ENCODE measurements around the gene PGM3.

The PGM3 gene

DNA sequence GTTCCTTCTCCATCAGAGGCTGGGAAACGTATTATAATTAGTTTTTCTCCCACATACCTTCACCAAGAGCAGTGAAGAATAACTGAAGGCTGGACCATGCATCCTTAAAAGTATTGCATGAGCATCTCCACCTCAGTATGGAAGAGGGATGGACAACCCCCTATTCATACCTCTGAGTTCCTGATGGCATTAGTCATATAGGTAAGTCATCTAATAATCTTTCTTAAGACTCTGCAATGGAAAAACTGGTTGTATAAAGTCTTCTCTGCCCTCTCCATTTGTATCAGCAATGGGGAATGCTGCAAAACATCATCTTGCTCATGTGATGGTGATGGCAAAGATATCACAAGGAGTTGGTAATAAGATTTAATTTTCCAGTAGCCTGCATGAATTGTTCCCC, 24.5 kb downstream of the PGM3 start:
- Histone ChIP-seq H3K27me3 (ENCODE audit: insufficient read depth, poor library complexity, severe bottlenecking) (no peaks in the 10 kb centered on the region), H3K27ac (replicated peaks) (no peak overlapping the region), H3K4me3 (replicated peaks; ENCODE audit: insufficient read depth, low read length) (no peak overlapping the region)
- TF ChIP-seq, protein P1, sequence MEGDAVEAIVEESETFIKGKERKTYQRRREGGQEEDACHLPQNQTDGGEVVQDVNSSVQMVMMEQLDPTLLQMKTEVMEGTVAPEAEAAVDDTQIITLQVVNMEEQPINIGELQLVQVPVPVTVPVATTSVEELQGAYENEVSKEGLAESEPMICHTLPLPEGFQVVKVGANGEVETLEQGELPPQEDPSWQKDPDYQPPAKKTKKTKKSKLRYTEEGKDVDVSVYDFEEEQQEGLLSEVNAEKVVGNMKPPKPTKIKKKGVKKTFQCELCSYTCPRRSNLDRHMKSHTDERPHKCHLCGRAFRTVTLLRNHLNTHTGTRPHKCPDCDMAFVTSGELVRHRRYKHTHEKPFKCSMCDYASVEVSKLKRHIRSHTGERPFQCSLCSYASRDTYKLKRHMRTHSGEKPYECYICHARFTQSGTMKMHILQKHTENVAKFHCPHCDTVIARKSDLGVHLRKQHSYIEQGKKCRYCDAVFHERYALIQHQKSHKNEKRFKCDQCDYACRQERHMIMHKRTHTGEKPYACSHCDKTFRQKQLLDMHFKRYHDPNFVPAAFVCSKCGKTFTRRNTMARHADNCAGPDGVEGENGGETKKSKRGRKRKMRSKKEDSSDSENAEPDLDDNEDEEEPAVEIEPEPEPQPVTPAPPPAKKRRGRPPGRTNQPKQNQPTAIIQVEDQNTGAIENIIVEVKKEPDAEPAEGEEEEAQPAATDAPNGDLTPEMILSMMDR (IDR thresholded peaks at IDR 0.05; ENCODE audit: insufficient read depth, low read length) = no peak
- TF ChIP-seq POLR2AphosphoS5 (IDR thresholded peaks at IDR 0.05; ENCODE audit: low read depth) (no peak), SPI1 (IDR thresholded peaks at IDR 0.05; ENCODE audit: borderline replicate concordance, low read depth) (no peak), GABPA (IDR thresholded peaks at IDR 0.05; ENCODE audit: low read depth) (no peak)
- TF ChIP-seq, protein P2, sequence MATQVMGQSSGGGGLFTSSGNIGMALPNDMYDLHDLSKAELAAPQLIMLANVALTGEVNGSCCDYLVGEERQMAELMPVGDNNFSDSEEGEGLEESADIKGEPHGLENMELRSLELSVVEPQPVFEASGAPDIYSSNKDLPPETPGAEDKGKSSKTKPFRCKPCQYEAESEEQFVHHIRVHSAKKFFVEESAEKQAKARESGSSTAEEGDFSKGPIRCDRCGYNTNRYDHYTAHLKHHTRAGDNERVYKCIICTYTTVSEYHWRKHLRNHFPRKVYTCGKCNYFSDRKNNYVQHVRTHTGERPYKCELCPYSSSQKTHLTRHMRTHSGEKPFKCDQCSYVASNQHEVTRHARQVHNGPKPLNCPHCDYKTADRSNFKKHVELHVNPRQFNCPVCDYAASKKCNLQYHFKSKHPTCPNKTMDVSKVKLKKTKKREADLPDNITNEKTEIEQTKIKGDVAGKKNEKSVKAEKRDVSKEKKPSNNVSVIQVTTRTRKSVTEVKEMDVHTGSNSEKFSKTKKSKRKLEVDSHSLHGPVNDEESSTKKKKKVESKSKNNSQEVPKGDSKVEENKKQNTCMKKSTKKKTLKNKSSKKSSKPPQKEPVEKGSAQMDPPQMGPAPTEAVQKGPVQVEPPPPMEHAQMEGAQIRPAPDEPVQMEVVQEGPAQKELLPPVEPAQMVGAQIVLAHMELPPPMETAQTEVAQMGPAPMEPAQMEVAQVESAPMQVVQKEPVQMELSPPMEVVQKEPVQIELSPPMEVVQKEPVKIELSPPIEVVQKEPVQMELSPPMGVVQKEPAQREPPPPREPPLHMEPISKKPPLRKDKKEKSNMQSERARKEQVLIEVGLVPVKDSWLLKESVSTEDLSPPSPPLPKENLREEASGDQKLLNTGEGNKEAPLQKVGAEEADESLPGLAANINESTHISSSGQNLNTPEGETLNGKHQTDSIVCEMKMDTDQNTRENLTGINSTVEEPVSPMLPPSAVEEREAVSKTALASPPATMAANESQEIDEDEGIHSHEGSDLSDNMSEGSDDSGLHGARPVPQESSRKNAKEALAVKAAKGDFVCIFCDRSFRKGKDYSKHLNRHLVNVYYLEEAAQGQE (IDR thresholded peaks at IDR 0.05; ENCODE audit: insufficient replicate concordance, low read depth) = no peak
- DNase-seq (ENCODE audit: low read depth in 1 of 2, low spot score in 1 of 2) = no peak

DNA sequence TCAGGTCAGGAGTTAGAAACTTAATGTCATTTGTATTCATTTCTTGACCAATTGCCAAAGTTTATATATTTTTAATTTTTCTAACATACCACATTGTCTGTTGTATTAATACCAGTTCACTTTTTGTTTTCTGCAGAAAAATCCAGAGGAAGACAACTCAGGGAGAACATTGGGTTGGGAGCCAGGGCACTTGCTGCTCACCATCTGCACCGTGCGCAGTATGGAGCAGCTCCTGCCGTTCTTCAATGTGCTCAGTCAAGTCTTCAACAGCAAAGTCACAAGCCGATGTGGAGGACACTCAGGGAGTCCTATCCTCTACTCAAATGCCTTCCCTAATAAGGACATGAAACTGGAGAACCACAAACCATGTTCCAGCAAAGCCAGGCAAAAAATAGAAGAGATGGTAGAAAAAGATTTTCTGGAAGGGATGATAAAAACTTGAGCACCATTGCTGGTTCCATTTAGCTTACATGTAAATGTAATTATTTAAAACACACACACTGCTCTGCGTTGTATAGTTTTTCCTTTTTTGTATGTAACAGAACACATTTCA, 25.3 kb downstream of the PGM3 start:
- Histone ChIP-seq H3K4me3 (replicated peaks; ENCODE audit: insufficient read depth, low read length) (no peak overlapping the region), H3K27ac (replicated peaks) (no peak overlapping the region), H3K27me3 (ENCODE audit: insufficient read depth, poor library complexity, severe bottlenecking) (no peaks in the 10 kb centered on the region)
- no peak for DNase-seq (ENCODE audit: low read depth in 1 of 2, low spot score in 1 of 2)
- TF ChIP-seq GABPA (IDR thresholded peaks at IDR 0.05; ENCODE audit: low read depth) = no peak
- TF ChIP-seq, protein P1 (IDR thresholded peaks at IDR 0.05; ENCODE audit: insufficient read depth, low read length) = no peak
- TF ChIP-seq, protein P2 (IDR thresholded peaks at IDR 0.05; ENCODE audit: insufficient replicate concordance, low read depth) = no peak
- TF ChIP-seq POLR2AphosphoS5 (IDR thresholded peaks at IDR 0.05; ENCODE audit: low read depth) = no peak
- TF ChIP-seq SPI1 (IDR thresholded peaks at IDR 0.05; ENCODE audit: borderline replicate concordance, low read depth) = no peak

DNA sequence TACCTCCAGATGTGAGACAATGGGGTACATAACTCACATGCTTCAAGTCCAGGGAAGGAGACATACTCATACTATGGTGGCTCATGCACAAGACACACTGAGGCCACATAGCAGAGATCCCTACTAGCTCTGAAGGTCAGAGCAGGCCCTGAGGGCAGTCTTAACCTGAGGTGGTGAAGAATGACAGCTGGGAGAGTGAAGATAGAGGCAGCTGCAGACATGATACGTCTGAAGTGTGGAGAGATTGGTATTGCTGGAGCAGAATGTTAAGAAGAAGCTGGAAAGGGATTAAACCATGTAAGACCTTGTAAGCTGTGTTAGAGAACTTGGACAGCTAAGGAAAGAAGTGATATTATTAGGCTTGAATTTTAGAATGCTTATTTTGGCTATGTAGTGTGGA, 32.9 kb downstream of the PGM3 start:
- Histone ChIP-seq H3K4me3 (replicated peaks; ENCODE audit: insufficient read depth, low read length) (no peak overlapping the region), H3K27ac (replicated peaks) (no peak overlapping the region), H3K27me3 (ENCODE audit: insufficient read depth, poor library complexity, severe bottlenecking) (no peaks in the 10 kb centered on the region)
- no peak for DNase-seq (ENCODE audit: low read depth in 1 of 2, low spot score in 1 of 2)
- TF ChIP-seq GABPA (IDR thresholded peaks at IDR 0.05; ENCODE audit: low read depth) (no peak), POLR2AphosphoS5 (IDR thresholded peaks at IDR 0.05; ENCODE audit: low read depth) (no peak), SPI1 (IDR thresholded peaks at IDR 0.05; ENCODE audit: borderline replicate concordance, low read depth) (no peak)
- TF ChIP-seq, protein P1 (IDR thresholded peaks at IDR 0.05; ENCODE audit: insufficient read depth, low read length) = no peak
- TF ChIP-seq, protein P2 (IDR thresholded peaks at IDR 0.05; ENCODE audit: insufficient replicate concordance, low read depth) = no peak

Data from HL-60 (cell line).